Astrocyte (in vitro differentiated cells and primary cell): Measurements from ENCODE around the gene MYL7.

Experiments used
- EZH2 ChIP-seq: IDR thresholded peaks from 2 replicates; pipeline ENCODE4 v1.6.1; 2012; ENCODE audit warnings: mild to moderate bottlenecking, low read length, inconsistent platforms; ENCODE audit not compliant: insufficient read depth
- TF ChIP-seq, protein P1 (sequence below): IDR thresholded peaks from 2 replicates; pipeline ENCODE4 v1.5.1; 2011; ENCODE audit warnings: low read depth, mild to moderate bottlenecking, inconsistent platforms, low read length, moderate library complexity; ENCODE audit not compliant: insufficient read depth

GRCh38 chr7:44109991-44110390 is 31.1 kb downstream of the MYL7 start:
- TF ChIP-seq, protein P1, sequence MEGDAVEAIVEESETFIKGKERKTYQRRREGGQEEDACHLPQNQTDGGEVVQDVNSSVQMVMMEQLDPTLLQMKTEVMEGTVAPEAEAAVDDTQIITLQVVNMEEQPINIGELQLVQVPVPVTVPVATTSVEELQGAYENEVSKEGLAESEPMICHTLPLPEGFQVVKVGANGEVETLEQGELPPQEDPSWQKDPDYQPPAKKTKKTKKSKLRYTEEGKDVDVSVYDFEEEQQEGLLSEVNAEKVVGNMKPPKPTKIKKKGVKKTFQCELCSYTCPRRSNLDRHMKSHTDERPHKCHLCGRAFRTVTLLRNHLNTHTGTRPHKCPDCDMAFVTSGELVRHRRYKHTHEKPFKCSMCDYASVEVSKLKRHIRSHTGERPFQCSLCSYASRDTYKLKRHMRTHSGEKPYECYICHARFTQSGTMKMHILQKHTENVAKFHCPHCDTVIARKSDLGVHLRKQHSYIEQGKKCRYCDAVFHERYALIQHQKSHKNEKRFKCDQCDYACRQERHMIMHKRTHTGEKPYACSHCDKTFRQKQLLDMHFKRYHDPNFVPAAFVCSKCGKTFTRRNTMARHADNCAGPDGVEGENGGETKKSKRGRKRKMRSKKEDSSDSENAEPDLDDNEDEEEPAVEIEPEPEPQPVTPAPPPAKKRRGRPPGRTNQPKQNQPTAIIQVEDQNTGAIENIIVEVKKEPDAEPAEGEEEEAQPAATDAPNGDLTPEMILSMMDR: no peak
- TF ChIP-seq EZH2: no peak
